ENCODE data around the gene GATAD2A.
"Not testable (repeated sequence)": the region's sequence is repeated elsewhere in the genome, so short reads cannot be mapped to it uniquely, and the experiment has no call there.

The GATAD2A gene

GRCh38 chr19:19468424-19469050 lies 63.1 kb downstream of the GATAD2A start:
- no peak for DNase-seq

- DNase-seq, result no peak
Observed at GRCh38 chr19:19470579-19470978, 65.1 kb downstream of the GATAD2A start.

GRCh38 chr19:19471682-19472081 lies 66.2 kb downstream of the GATAD2A start:
- no peak for DNase-seq

- DNase-seq, result not testable (repeated sequence)
Observed at GRCh38 chr19:19472106-19472505, 66.6 kb downstream of the GATAD2A start.

GRCh38 chr19:19475015-19475765 lies 69.7 kb downstream of the GATAD2A start:
- no peak for DNase-seq

GRCh38 chr19:19475849-19476828 lies 70.7 kb downstream of the GATAD2A start:
- no peak for DNase-seq

GRCh38 chr19:19477705-19478383 lies 72.4 kb downstream of the GATAD2A start:
- no peak for DNase-seq

GRCh38 chr19:19480688-19481087 lies 75.2 kb downstream of the GATAD2A start:
- DNase-seq, result no peak

GRCh38 chr19:19482809-19483596 lies 77.5 kb downstream of the GATAD2A start:
- DNase-seq, result no peak

- no peak for DNase-seq
Observed at GRCh38 chr19:19485161-19485997, 79.9 kb downstream of the GATAD2A start.

GRCh38 chr19:19485998-19486290 lies 80.5 kb downstream of the GATAD2A start:
- DNase-seq, result no peak

- no peak for DNase-seq
Observed at GRCh38 chr19:19486343-19487076, 81.0 kb downstream of the GATAD2A start.

- DNase-seq, result no peak
Observed at GRCh38 chr19:19487077-19487949, 81.8 kb downstream of the GATAD2A start.

- DNase-seq, result no peak
Observed at GRCh38 chr19:19487950-19488874, 82.7 kb downstream of the GATAD2A start.

GRCh38 chr19:19488875-19489690 lies 83.6 kb downstream of the GATAD2A start:
- peak; percentile 88 for DNase-seq

- DNase-seq, result no peak
Observed at GRCh38 chr19:19489804-19490204, 84.3 kb downstream of the GATAD2A start.
